Upper lobe of right lung (tissue), 1 donor: ENCODE data around the gene CHD1. TPM values are rescaled to one million over a fixed set of nuclear protein-coding genes. Genes with fewer than 3 reads are reported as not detected.
A peak's percentile ranks its signal among the peaks of the same experiment; 100 is the strongest.

Experiments
- ATAC-seq: fragments of 200-7000 bp; cut with Tn5 transposase; one replicate; pipeline ENCODE4 v1.9.1; 2020; ENCODE audit warnings: mild to moderate bottlenecking, moderate library complexity
- DNase-seq: peaks from one replicate; pipeline ENCODE4 v3.0.0-alpha.2; 2020
- H3K27ac ChIP-seq: fragments of 200-600 bp; one replicate; pipeline ENCODE4 v1.8.0; 2022
- H3K27me3 ChIP-seq: fragments of 200-600 bp; one replicate; pipeline ENCODE4 v1.8.0; 2022; ENCODE audit warnings: mild to moderate bottlenecking
- H3K36me3 ChIP-seq: fragments of 200-600 bp; one replicate; pipeline ENCODE4 v1.8.0; 2022
- H3K4me1 ChIP-seq: fragments of 200-600 bp; one replicate; pipeline ENCODE4 v1.8.0; 2022
- H3K4me3 ChIP-seq: fragments of 200-600 bp; one replicate; pipeline ENCODE4 v1.8.0; 2022; ENCODE audit warnings: mild to moderate bottlenecking
- H3K9me3 ChIP-seq: fragments of 200-600 bp; one replicate; pipeline ENCODE4 v1.8.0; 2022
- intact Hi-C: fragments of 100-400 bp; cut with DNase I; formaldehyde crosslinking; loops from one replicate; pipeline ENCODE4 v1.11.0; 2022
- total RNA-seq: library from RNA; stranded (reverse); fragmentation: NEBNext Ultra II Directional; extraction: Animal tissue kit (Norgen Biotek cat#: 25700); gene quantifications from one replicate; pipeline ENCODE4 v1.2.1, GENCODE V29; 2021
- TF ChIP-seq, protein P1 (sequence below): fragments of 200-600 bp; IDR thresholded peaks from one replicate; pipeline ENCODE4 v1.8.0; 2022; ENCODE audit warnings: antibody characterized with exemption
- donor health status: DM: no; HTN: yes; CAD: no; lungs with severe emphysema.

Gene CHD1
- total RNA-seq, 1 donor from 2014 or later: 33.3 TPM

DNA sequence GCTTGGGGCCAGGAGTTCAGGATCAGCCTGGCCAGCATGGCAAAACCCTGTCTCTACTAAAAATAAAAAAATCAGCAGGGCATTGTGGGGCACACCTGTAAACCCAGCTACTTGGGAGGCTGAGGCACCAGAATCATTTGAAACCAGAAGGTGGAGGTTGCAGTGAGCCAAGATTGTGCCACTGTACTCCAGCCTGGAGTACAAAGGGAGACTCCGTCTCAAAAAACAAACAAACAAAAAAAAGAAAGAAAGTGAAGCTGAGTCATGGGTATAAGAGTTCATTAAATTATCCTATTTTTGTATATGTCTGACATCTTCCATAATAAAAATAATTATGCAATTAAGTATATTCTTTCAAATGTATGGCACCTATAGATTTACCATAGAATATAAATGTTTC is 37.2 kb downstream of the CHD1 start:
- Histone ChIP-seq H3K27ac (no peak overlapping the region), H3K36me3 (peaks cover 99% of the 10 kb centered on the region), H3K9me3 (no peaks in the 10 kb centered on the region), H3K4me1 (no peaks in the 10 kb centered on the region), H3K27me3 (no peaks in the 10 kb centered on the region), H3K4me3 (no peak overlapping the region)
- TF ChIP-seq, protein P1, sequence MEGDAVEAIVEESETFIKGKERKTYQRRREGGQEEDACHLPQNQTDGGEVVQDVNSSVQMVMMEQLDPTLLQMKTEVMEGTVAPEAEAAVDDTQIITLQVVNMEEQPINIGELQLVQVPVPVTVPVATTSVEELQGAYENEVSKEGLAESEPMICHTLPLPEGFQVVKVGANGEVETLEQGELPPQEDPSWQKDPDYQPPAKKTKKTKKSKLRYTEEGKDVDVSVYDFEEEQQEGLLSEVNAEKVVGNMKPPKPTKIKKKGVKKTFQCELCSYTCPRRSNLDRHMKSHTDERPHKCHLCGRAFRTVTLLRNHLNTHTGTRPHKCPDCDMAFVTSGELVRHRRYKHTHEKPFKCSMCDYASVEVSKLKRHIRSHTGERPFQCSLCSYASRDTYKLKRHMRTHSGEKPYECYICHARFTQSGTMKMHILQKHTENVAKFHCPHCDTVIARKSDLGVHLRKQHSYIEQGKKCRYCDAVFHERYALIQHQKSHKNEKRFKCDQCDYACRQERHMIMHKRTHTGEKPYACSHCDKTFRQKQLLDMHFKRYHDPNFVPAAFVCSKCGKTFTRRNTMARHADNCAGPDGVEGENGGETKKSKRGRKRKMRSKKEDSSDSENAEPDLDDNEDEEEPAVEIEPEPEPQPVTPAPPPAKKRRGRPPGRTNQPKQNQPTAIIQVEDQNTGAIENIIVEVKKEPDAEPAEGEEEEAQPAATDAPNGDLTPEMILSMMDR: no peak
- intact Hi-C loops: no loop called here
- no peak for ATAC-seq
- DNase-seq: no peak

DNA sequence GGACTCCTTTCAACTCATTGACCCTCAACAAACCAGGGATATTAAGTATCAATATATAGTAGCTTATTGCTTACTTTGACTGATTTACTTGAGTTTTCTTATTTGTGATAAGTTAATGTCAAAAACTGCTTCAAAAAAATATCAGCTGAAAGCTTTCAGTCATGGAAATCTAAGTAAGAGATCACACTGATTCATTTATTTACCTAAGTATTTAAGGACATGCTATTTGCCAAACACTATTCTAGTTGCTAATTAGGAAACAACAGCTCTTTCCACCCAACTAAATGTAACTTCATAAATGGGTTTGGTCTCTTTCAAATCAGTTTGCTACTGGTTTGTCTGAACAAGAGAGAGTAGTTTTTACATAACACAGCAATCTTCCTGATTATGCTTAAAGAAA is 48.2 kb downstream of the CHD1 start:
- DNase-seq: no peak
- H3K27ac ChIP-seq: no peak overlapping the region
- no peak for ATAC-seq
- H3K4me1 ChIP-seq: no peaks in the 10 kb centered on the region
- intact Hi-C loops: no loop called here
- H3K4me3 ChIP-seq: no peak overlapping the region
- H3K27me3 ChIP-seq: no peaks in the 10 kb centered on the region
- H3K36me3 ChIP-seq: peaks cover 96% of the 10 kb centered on the region
- no peaks in the 10 kb centered on the region for H3K9me3 ChIP-seq
- TF ChIP-seq, protein P1: no peak

DNA sequence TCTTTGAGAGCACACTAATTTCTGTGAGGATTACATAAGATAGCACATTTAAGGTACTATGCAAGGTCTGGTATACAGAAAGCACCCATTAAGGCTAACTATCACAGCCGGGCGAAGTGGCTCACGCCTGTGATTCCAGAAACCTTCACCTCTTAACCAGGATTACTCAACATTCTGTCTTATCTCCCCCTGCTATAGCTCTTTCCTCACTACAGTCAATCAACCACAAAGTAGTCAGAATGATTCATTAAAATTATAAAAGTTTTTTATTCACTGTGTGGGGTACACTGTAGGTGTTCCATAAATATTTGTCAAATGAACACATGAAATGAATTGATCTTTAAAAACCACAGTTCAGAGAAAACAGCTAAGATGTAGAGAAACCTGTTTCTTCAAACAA is 48.7 kb downstream of the CHD1 start:
- ATAC-seq (peak; percentile 46), DNase-seq (no peak)
- Histone ChIP-seq H3K36me3 (peaks cover 96% of the 10 kb centered on the region), H3K27ac (no peak overlapping the region), H3K27me3 (no peaks in the 10 kb centered on the region), H3K4me1 (no peaks in the 10 kb centered on the region), H3K4me3 (no peak overlapping the region), H3K9me3 (no peaks in the 10 kb centered on the region)
- TF ChIP-seq, protein P1: no peak
- intact Hi-C loops: no loop called here

DNA sequence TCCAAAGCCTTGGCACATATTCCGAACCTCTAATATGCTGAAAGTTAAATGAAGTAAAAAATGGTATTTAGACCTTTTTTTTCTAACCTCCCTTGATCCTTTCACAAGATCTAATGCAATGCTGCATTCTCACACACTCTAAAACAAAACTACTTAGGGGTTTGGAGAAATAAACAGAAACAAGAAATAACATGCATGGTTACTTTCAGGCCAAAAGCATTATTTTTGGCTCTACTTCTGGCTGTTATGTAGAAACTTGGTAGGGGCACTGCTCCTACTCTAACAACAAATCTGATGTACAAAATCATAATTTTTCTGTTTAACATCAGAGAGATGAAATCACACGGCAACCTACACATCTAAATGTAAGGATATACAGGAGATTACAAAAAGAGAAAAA is 51.2 kb downstream of the CHD1 start:
- Histone ChIP-seq H3K9me3 (no peaks in the 10 kb centered on the region), H3K4me1 (no peaks in the 10 kb centered on the region), H3K4me3 (no peak overlapping the region), H3K36me3 (peaks cover 100% of the 10 kb centered on the region), H3K27ac (no peak overlapping the region), H3K27me3 (no peaks in the 10 kb centered on the region)
- intact Hi-C loops: no loop called here
- DNase-seq (no peak), ATAC-seq (no peak)
- TF ChIP-seq, protein P1: no peak

DNA sequence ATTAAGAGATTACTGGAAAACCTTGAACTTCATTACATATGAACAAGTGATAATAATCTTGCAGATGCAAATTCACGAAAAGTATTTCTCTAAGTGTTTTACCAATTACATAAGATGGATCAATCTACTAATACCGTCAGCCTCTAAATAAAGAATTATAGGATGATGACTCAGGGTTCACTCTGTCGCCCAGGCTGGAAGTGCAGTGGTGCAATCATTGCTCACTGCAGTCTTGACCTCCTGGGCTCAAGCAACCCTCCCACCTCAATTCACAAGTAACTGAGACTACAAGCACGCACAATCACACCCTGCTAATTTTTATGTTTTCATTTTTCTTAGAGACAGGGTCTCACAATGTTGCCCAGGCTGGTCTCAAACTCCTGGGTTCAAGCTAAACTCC is 56.1 kb downstream of the CHD1 start:
- H3K36me3 ChIP-seq: peaks cover 99% of the 10 kb centered on the region
- H3K4me3 ChIP-seq: no peak overlapping the region
- intact Hi-C loops: no loop called here
- no peaks in the 10 kb centered on the region for H3K27me3 ChIP-seq
- H3K4me1 ChIP-seq: no peaks in the 10 kb centered on the region
- no peaks in the 10 kb centered on the region for H3K9me3 ChIP-seq
- no peak overlapping the region for H3K27ac ChIP-seq
- ATAC-seq (no peak), DNase-seq (no peak)
- TF ChIP-seq, protein P1: no peak

DNA sequence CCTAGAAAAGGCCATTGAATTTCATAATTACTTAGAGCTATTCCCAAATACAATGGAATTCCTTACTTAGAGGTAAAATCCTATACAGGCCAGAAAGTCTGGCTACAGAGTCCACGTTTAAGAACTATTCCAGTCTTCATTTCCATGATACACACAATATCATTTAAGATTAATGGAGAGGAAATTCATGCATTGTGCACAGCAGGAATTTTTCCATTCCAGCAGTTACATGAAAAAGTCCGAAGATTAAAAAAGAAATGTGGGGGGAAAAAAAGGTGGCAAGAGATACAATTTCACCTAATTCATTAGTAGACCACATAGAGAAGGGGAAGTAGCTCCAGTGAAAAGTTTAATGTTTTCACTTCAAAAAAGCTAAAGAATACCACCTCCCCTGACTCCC is 63.1 kb downstream of the CHD1 start:
- Histone ChIP-seq H3K27ac (no peak overlapping the region), H3K36me3 (peaks cover 83% of the 10 kb centered on the region), H3K4me3 (no peak overlapping the region), H3K9me3 (no peaks in the 10 kb centered on the region), H3K27me3 (no peaks in the 10 kb centered on the region), H3K4me1 (no peaks in the 10 kb centered on the region)
- intact Hi-C loops: no loop called here
- ATAC-seq (no peak), DNase-seq (no peak)
- TF ChIP-seq, protein P1: no peak
